GM12873 (cell line): Measurements from ENCODE around the gene ZNF629.

ENCODE experiments used
- TF ChIP-seq, protein P1 (sequence below): IDR thresholded peaks from 2 replicates; pipeline ENCODE4 v1.5.1; 2012; ENCODE audit warnings: low read depth, mild to moderate bottlenecking, moderate library complexity, low read length, control low read depth; ENCODE audit not compliant: insufficient read depth; ENCODE audit errors: missing control alignments

Gene ZNF629

GRCh38 chr16:30766933-30767284, 20.1 kb downstream of the ZNF629 start:
- TF ChIP-seq, protein P1, sequence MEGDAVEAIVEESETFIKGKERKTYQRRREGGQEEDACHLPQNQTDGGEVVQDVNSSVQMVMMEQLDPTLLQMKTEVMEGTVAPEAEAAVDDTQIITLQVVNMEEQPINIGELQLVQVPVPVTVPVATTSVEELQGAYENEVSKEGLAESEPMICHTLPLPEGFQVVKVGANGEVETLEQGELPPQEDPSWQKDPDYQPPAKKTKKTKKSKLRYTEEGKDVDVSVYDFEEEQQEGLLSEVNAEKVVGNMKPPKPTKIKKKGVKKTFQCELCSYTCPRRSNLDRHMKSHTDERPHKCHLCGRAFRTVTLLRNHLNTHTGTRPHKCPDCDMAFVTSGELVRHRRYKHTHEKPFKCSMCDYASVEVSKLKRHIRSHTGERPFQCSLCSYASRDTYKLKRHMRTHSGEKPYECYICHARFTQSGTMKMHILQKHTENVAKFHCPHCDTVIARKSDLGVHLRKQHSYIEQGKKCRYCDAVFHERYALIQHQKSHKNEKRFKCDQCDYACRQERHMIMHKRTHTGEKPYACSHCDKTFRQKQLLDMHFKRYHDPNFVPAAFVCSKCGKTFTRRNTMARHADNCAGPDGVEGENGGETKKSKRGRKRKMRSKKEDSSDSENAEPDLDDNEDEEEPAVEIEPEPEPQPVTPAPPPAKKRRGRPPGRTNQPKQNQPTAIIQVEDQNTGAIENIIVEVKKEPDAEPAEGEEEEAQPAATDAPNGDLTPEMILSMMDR: no peak

GRCh38 chr16:30766206-30766932, 20.6 kb downstream of the ZNF629 start:
- TF ChIP-seq, protein P1: no peak

- TF ChIP-seq, protein P1: no peak
Measured at GRCh38 chr16:30764816-30765465, 22.1 kb downstream of the ZNF629 start.

- TF ChIP-seq, protein P1: no peak
Measured at GRCh38 chr16:30764086-30764485, 22.9 kb downstream of the ZNF629 start.

DNA sequence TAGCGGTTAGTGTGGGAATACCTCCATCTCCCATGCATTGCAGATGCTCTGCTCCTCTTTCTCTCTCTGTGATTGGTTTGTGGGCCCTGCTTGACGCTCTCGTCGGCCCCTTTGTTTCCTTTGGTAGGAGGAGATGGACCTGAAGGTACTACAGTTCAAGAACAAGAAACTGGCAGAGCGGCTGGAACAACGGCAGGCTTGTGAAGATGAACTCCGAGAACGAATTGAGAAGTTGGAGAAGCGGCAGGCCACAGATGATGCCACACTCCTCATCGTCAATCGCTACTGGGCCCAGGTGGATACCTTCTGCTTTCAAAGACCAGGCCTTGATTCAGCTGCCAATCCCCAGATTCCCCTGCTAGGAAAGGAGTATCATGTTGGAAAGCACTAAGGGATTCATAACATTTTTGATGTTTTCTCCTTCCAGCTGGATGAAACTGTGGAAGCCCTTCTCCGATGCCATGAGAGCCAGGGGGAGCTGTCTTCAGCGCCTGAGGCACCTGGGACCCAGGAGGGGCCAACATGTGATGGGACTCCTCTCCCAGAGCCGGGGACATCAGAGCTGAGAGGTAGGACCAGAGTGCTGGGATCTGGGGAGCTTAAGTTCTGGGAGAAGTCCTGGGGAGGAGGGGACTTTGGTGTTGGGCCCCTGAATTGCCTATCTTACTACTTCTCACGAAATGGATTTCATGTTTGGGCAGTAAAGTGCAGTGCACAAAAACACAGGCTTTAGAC, 23.8 kb downstream of the ZNF629 start:
- TF ChIP-seq, protein P1: no peak

DNA sequence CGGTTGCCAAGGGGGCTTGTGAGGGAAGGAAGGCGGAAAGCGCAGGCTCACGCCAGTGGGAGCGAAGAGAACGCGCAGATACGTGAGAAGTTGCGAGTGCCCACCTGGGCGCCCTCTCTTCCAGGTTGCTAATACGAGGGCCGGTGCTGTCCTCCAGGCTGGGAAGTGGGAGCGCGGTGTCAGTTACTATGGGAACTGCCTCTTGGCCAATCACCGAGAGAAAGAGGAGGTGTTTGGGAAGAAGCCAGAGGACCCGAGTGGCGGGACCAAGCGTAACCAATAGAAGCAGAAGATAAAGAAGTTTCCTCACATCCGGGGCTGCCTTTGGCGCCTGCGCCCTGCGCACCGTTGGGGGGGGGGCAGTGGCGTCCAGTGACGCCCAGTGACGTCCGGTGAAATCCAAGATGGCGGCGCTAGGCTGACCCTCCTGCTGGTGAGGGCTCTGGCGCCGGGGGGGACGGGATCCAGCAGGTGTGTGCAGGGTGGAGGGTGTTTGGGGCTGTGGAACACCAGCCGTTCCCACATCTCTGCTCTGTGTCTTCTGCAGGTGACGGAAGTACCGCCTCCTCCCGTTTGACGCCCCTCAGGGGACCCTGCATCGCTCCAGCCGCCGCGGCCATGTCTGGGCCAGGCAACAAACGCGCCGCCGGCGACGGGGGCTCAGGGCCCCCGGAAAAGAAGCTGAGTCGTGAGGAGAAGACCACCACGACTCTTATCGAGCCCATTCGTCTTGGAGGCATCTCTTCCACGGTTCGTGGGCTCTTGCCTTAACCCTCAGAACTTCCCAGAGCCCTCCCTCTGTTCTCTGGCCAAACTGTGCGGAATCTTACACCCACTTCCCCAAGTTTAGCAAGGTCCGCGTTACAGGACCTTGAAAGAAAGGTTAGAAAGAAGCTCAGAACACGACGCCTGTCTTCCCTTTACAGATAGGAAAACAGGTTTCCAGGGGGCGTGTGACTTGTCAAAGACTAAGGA, 24.8 kb downstream of the ZNF629 start, which contains the start of the genes CFAP119 and RNF40:
Gene CFAP119 (minus strand): TSS at position 135 of the 975 bp plus-strand sequence. CDS start 314 bp downstream, outside the sequence.
Gene RNF40 (plus strand): TSS at position 395 of the 975 bp plus-strand sequence. CDS start 224 bp downstream, at position 619.
- TF ChIP-seq, protein P1: no peak
